ENCODE data around the gene ZMIZ1. TPM values are rescaled to one million over a fixed set of nuclear protein-coding genes. Genes with fewer than 3 reads are reported as not detected.

The ZMIZ1 gene
- total RNA-seq, 2 donors from 2014 or later, result 32.9 to 82.6 TPM

GRCh38 chr10:79148452-79149344, 79.9 kb downstream of the ZMIZ1 start:
- Mint-ChIP-seq H3K27me3 (no peaks in the 10 kb centered on the region), H3K4me3 (no peak overlapping the region), H3K36me3 (ENCODE audit: low read depth) (no peaks in the 10 kb centered on the region), H3K27ac (peak overlapping the region; percentile 75), H3K4me1 (peaks cover 20% of the 10 kb centered on the region), H3K9me3 (no peaks in the 10 kb centered on the region)
- ATAC-seq (replicated peaks), result no peak

DNA sequence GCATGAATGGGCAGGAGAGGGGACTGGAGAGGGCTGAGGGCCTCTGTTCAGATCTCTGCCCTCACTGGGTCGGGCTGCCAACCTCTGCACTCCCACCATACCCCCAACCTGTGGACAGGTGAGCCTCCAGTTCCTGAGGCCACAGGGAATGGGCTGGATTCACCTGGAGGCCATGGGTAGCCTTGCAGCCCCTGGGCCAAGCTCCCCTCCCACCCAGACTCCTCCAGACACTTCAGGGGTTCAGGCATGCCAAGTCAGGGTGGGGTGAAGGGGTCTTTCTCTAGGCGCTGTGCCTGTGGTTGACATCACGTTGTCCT, 80.5 kb downstream of the ZMIZ1 start:
- Mint-ChIP-seq H3K27me3 (no peaks in the 10 kb centered on the region), H3K36me3 (ENCODE audit: low read depth) (no peaks in the 10 kb centered on the region), H3K27ac (peak overlapping the region; percentile 75), H3K9me3 (no peaks in the 10 kb centered on the region), H3K4me3 (peak overlapping the region; percentile 43), H3K4me1 (peaks cover 19% of the 10 kb centered on the region)
- ATAC-seq (replicated peaks), result no peak

DNA sequence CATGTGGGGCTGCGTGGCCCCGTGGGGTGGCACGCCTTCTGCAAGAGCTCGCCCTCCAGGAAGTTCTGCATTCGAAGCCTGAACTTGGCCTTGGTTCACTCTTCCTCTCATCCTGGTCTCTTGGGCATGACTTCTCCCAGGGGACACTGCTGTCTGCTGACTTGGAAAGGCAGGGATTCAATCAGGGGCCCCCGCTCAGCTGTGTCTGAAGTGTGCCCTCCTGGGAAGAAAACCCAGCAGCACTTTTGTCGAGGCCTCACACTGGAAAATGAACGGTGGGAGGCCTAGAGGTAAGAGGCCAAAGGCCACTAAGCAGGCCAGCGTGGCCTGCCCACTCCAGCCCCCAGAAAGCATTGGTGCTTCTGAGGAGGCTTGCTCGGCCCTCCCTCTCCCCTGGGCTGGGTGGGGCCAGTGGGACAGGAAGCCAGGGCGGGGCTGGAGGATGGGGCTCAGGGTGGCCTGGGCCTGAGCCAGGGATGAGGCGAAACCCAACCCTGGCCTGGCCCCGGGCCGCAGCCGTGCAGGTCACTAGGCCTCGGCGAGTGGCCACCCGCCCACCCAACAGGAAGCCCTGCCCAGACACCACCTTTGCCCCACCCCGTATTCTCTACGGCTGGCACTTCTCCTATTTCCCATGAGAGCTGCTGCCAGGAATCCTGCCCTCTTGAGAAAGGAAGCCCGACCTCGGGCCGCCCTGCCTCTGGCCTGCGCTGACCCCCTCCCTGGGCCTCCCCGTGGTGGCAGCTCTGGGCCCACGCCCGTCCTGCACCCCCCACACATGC, 81.1 kb downstream of the ZMIZ1 start:
- peak; percentile 89 for ATAC-seq (replicated peaks)
- Mint-ChIP-seq H3K27ac (peak overlapping the region; percentile 89), H3K27me3 (no peaks in the 10 kb centered on the region), H3K4me1 (peaks cover 14% of the 10 kb centered on the region), H3K36me3 (ENCODE audit: low read depth) (no peaks in the 10 kb centered on the region), H3K4me3 (peak overlapping the region; percentile 43), H3K9me3 (no peaks in the 10 kb centered on the region)

DNA sequence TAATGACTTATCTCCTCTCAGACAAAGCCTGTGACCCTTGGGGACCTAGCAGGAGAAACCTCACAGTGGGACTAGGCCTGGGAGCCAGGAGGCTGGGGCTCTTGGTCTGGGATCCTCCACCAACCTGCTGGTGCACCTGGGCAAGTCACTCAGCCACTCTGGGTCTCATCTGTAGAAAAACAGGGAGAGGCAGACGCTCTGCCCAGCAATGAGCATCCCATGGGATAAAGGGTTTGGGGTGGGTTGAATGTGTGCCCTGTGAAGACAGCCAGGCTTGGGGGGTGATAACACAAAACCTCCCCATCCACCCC, 81.6 kb downstream of the ZMIZ1 start:
- peaks cover 9% of the 10 kb centered on the region for H3K4me1 Mint-ChIP-seq
- no peaks in the 10 kb centered on the region for H3K9me3 Mint-ChIP-seq
- no peaks in the 10 kb centered on the region for H3K36me3 Mint-ChIP-seq (ENCODE audit: low read depth)
- H3K27ac Mint-ChIP-seq, result peak overlapping the region; percentile 89
- H3K27me3 Mint-ChIP-seq, result no peaks in the 10 kb centered on the region
- ATAC-seq (replicated peaks), result no peak
- H3K4me3 Mint-ChIP-seq, result peak overlapping the region; percentile 40

DNA sequence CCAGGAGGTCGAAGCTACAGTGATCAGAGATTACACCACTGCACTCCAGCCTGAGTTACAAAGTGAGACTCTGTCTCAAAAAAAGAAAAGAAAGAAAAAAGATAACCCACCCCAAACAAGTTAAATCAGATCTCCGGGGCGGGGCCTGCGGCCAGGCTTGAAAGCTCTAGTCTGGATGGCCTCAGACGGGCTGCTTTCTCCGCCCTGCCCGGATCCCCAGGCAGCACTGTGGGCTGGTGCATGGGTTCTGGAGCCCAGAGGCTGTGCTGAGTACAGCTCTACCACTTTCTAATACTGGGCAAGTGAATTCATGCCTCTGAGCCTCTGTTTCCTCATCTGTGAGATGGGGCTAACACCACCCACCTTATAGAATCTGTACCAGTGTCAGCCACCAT, 83.7 kb downstream of the ZMIZ1 start:
- H3K27me3 Mint-ChIP-seq, result no peaks in the 10 kb centered on the region
- H3K9me3 Mint-ChIP-seq, result no peaks in the 10 kb centered on the region
- H3K27ac Mint-ChIP-seq, result no peak overlapping the region
- peaks cover 9% of the 10 kb centered on the region for H3K4me1 Mint-ChIP-seq
- no peaks in the 10 kb centered on the region for H3K36me3 Mint-ChIP-seq (ENCODE audit: low read depth)
- no peak for ATAC-seq (replicated peaks)
- H3K4me3 Mint-ChIP-seq, result no peak overlapping the region

DNA sequence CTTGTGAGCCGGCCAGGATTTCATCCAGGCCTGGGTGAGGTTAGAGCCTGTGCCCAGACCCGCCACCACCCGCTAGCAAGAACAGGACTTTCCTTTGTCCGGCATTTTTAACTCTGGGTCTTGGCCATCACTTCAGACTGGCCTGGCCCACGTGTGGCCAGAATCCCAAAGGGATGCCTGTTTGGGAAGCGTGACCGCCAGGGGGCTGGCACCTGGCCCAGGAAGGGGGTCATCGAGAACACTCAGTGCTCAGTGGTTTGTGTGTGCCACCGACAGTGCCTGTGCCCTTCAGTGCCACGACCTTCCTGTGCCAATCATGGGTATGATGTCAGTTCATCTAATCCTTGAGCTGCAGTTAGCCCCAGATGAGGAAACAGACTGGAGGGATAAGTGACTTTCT, 85.0 kb downstream of the ZMIZ1 start:
- Mint-ChIP-seq H3K36me3 (ENCODE audit: low read depth) (no peaks in the 10 kb centered on the region), H3K27me3 (no peaks in the 10 kb centered on the region), H3K4me1 (peaks cover 4% of the 10 kb centered on the region), H3K4me3 (no peak overlapping the region), H3K27ac (no peak overlapping the region), H3K9me3 (no peaks in the 10 kb centered on the region)
- ATAC-seq (replicated peaks), result no peak

- ATAC-seq (replicated peaks), result no peak
- peak overlapping the region; percentile 43 for H3K27ac Mint-ChIP-seq
- H3K9me3 Mint-ChIP-seq, result no peaks in the 10 kb centered on the region
- no peak overlapping the region for H3K4me3 Mint-ChIP-seq
- peaks cover under 1% of the 10 kb centered on the region for H3K4me1 Mint-ChIP-seq
- H3K36me3 Mint-ChIP-seq (ENCODE audit: low read depth), result no peaks in the 10 kb centered on the region
- H3K27me3 Mint-ChIP-seq, result no peaks in the 10 kb centered on the region
These were observed 86.7 kb downstream of the ZMIZ1 start for GRCh38 chr10:79155301-79156081.

GRCh38 chr10:79156334-79157274, 87.8 kb downstream of the ZMIZ1 start:
- Mint-ChIP-seq H3K9me3 (no peaks in the 10 kb centered on the region), H3K27ac (peak overlapping the region; percentile 43), H3K36me3 (ENCODE audit: low read depth) (no peaks in the 10 kb centered on the region), H3K27me3 (no peaks in the 10 kb centered on the region), H3K4me1 (no peaks in the 10 kb centered on the region), H3K4me3 (no peak overlapping the region)
- no peak for ATAC-seq (replicated peaks)

DNA sequence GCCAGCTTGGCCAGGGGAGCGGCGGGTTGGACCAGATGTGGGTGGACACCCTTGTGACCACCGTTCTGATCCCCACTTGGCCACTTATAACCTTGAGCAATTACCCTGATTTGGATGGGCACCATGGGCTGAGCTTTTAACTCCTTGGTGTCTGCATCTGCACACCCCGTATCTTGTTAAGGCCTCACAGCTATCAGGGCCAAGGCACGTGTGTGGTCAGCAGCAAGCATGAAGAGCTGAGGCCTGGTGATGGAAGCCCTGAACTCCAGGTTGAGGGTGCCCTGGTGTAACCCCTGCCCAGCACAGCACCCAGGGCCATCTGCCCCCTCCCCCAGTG, 89.2 kb downstream of the ZMIZ1 start:
- no peaks in the 10 kb centered on the region for H3K36me3 Mint-ChIP-seq (ENCODE audit: low read depth)
- H3K9me3 Mint-ChIP-seq, result no peaks in the 10 kb centered on the region
- no peak overlapping the region for H3K27ac Mint-ChIP-seq
- no peak for ATAC-seq (replicated peaks)
- no peaks in the 10 kb centered on the region for H3K27me3 Mint-ChIP-seq
- no peak overlapping the region for H3K4me3 Mint-ChIP-seq
- H3K4me1 Mint-ChIP-seq, result no peaks in the 10 kb centered on the region

- Mint-ChIP-seq H3K4me1 (no peaks in the 10 kb centered on the region), H3K27me3 (no peaks in the 10 kb centered on the region), H3K4me3 (no peak overlapping the region), H3K9me3 (no peaks in the 10 kb centered on the region), H3K36me3 (ENCODE audit: low read depth) (no peaks in the 10 kb centered on the region), H3K27ac (no peak overlapping the region)
- ATAC-seq (replicated peaks), result no peak
These were observed 89.8 kb downstream of the ZMIZ1 start for GRCh38 chr10:79158402-79159097.

GRCh38 chr10:79159141-79159651, 90.4 kb downstream of the ZMIZ1 start:
- Mint-ChIP-seq H3K27ac (no peak overlapping the region), H3K4me1 (no peaks in the 10 kb centered on the region), H3K9me3 (no peaks in the 10 kb centered on the region), H3K36me3 (ENCODE audit: low read depth) (no peaks in the 10 kb centered on the region), H3K4me3 (no peak overlapping the region), H3K27me3 (no peaks in the 10 kb centered on the region)
- no peak for ATAC-seq (replicated peaks)

- Mint-ChIP-seq H3K27me3 (no peaks in the 10 kb centered on the region), H3K27ac (no peak overlapping the region), H3K4me1 (no peaks in the 10 kb centered on the region), H3K9me3 (no peaks in the 10 kb centered on the region), H3K4me3 (no peak overlapping the region), H3K36me3 (ENCODE audit: low read depth) (no peaks in the 10 kb centered on the region)
- no peak for ATAC-seq (replicated peaks)
These were observed 91.0 kb downstream of the ZMIZ1 start for GRCh38 chr10:79159785-79160184.

DNA sequence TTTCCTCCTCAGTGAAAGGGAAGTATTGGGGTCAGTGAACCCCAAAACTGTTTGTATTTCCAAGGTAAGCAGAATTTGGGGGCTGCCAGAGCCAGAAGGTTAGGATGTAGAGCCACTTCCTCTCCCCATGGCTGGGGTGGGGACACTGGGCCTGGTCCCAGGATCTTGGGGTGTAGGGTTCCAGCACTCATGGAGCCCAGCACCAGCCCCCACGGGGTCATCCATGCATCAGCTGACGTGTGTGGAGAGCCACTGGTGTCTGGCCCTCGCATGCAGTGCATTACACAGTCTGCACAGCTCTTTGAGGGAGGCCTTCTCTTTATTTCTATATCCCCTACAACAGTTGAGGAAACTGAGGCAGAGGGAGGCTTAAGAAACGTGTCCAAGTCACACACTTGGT, 91.4 kb downstream of the ZMIZ1 start:
- no peak for ATAC-seq (replicated peaks)
- H3K27ac Mint-ChIP-seq, result no peak overlapping the region
- no peak overlapping the region for H3K4me3 Mint-ChIP-seq
- H3K27me3 Mint-ChIP-seq, result no peaks in the 10 kb centered on the region
- H3K4me1 Mint-ChIP-seq, result no peaks in the 10 kb centered on the region
- no peaks in the 10 kb centered on the region for H3K9me3 Mint-ChIP-seq
- H3K36me3 Mint-ChIP-seq (ENCODE audit: low read depth), result no peaks in the 10 kb centered on the region
